Tibial artery (tissue), 4 donors: Measurements from ENCODE around the gene AMPD3.

Experiments
- DNase-seq, 2 donors: peaks; one replicate each; pipeline ENCODE4 v3.0.0-alpha.2; 2019
- H3K27ac ChIP-seq, 2 donors: fragments of 200-600 bp; sonication (generic) in 1 of 2; 1 replicate in 1 of 2; 2 replicates in 1 of 2; pipeline ENCODE4 v1.5.1; 2018 to 2019; ENCODE audit warnings: mild to moderate bottlenecking in 1 of 2
- H3K27me3 ChIP-seq, 2 donors: fragments of 200-600 bp; sonication (generic) in 1 of 2; one replicate each; pipeline versions ENCODE4 v1.5.1 to v1.6.0; 2016 to 2019
- H3K36me3 ChIP-seq, 3 donors: fragments of 200-600 bp; sonication (generic) in 2 of 3; one replicate each; pipeline ENCODE4 v1.5.1; 2016 to 2019; ENCODE audit warnings: mild to moderate bottlenecking in 2 of 3
- H3K4me1 ChIP-seq, 4 donors: fragments of 200-600 bp; sonication (generic) in 2 of 4; 1 replicate in 3 of 4; 2 replicates in 1 of 4; pipeline ENCODE4 v1.5.1; 2016 to 2019
- H3K4me3 ChIP-seq, 2 donors: fragments of 200-600 bp; sonication (generic) in 1 of 2; 1 replicate in 1 of 2; 2 replicates in 1 of 2; pipeline ENCODE4 v1.5.1; 2018 to 2019; ENCODE audit warnings: mild to moderate bottlenecking in 2 of 2
- H3K9me3 ChIP-seq, 3 donors: fragments of 200-600 bp; sonication (generic) in 1 of 3; one replicate each; pipeline ENCODE4 v1.5.1; 2016 to 2019
- intact Hi-C: fragments of 100-400 bp; cut with DNase I; formaldehyde crosslinking; loops from one replicate; pipeline ENCODE4 v1.15.0; 2023; ENCODE audit warnings: low total_unique reads
- TF ChIP-seq, protein P1 (sequence below), 2 experiments: fragments of 200-600 bp in 1 of 2; fragments of 450-650 bp in 1 of 2; IDR thresholded peaks; one replicate each; pipeline ENCODE4 v1.5.1; 2017 to 2019; ENCODE audit warnings: antibody characterized with exemption in 2 of 2, mild to moderate bottlenecking in 1 of 2, moderate library complexity in 1 of 2

Gene AMPD3

DNA sequence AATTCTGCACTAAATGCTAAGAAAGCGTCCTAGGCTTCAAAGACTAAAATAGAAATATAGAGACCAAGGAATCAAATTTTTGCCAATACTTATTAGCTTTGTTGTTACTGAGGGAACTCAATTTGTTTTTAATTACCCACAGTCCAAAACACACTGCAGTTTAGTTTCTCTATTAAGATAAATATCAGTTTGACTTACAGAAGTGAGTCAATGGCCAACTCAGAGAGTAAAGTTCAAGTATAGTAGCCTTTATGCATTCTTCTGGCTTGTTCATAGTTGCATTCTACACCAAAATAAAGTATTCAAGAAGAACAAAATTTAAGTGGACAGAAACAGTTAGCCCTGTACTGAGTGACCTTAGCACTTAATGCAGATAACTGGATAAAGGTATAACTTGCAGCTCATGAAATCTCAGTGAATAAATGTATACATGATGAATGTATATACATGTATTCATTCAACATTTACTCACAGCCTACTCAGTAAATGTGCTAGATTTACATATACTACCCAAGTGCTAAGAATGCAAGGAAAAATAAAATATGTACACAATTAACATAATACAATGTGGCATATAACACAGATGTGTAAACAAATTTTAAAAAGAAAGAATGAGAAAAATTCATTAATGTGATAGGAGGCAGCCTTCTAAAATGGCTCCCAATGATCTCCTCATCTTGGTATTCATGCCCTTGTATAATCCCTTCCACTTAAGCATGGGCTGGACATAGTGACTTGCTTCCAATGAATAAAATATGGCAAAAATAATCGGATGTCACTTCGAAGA lies 95.6 kb downstream of the AMPD3 start:
- H3K4me3 ChIP-seq = no peak overlapping the region
- H3K9me3 ChIP-seq = peaks cover 0 to 6% (median 5%) of the 10 kb centered on the region in 3 donors
- H3K27me3 ChIP-seq = no peaks in the 10 kb centered on the region
- H3K27ac ChIP-seq = no peak overlapping the region
- no peaks in the 10 kb centered on the region for H3K36me3 ChIP-seq
- no peaks in the 10 kb centered on the region for H3K4me1 ChIP-seq
- intact Hi-C loops = no loop called here
- no peak for DNase-seq
- TF ChIP-seq, protein P1, sequence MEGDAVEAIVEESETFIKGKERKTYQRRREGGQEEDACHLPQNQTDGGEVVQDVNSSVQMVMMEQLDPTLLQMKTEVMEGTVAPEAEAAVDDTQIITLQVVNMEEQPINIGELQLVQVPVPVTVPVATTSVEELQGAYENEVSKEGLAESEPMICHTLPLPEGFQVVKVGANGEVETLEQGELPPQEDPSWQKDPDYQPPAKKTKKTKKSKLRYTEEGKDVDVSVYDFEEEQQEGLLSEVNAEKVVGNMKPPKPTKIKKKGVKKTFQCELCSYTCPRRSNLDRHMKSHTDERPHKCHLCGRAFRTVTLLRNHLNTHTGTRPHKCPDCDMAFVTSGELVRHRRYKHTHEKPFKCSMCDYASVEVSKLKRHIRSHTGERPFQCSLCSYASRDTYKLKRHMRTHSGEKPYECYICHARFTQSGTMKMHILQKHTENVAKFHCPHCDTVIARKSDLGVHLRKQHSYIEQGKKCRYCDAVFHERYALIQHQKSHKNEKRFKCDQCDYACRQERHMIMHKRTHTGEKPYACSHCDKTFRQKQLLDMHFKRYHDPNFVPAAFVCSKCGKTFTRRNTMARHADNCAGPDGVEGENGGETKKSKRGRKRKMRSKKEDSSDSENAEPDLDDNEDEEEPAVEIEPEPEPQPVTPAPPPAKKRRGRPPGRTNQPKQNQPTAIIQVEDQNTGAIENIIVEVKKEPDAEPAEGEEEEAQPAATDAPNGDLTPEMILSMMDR (IDR thresholded peaks at IDR 0.05) = no peak

DNA sequence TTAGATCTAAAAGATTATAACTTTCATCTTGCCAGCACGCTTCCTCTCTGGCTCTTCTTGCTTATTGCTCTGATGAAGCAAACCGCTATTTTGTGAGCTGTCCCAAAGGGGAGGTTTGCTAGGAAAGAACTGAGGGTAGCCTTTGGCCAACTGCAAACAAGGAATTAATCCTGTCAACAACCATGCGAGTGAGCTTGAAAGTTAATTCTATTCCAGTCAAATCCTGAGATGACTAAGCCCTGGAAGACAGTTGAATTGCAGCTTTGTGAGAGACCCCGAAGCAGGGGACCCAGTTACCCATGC lies 96.2 kb downstream of the AMPD3 start:
- intact Hi-C loops = no loop called here
- no peak for DNase-seq
- Histone ChIP-seq H3K27ac (no peak overlapping the region), H3K4me3 (no peak overlapping the region), H3K36me3 (no peaks in the 10 kb centered on the region), H3K4me1 (no peaks in the 10 kb centered on the region), H3K27me3 (no peaks in the 10 kb centered on the region), H3K9me3 (peaks cover 0 to 6% (median 5%) of the 10 kb centered on the region in 3 donors)
- TF ChIP-seq, protein P1 (IDR thresholded peaks at IDR 0.05) = no peak

DNA sequence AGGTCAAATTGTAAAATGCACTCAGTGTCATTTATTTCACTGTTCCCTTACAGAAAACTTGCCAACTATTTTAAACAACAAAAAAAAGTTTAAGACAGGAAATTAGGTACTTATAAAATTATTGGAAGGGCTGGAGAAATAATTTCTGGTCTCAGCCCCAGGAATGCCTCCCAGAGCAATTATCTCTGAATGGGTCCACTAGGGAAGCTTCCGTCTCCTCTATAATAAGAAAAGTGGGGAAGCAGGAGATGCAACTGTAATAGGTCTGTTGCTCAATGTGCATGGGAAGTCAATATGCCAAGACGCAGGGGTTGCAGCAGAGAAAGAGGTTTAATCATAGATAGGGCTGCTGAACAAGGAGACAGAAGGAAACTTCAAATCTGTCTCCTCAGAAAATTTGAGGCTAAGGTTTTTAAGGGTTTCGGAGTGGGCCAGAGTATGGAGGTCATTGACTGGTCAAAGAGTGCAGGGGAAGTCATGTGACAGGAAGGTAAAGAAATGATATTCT lies 96.8 kb downstream of the AMPD3 start:
- Histone ChIP-seq H3K9me3 (peaks cover 0 to 6% (median 5%) of the 10 kb centered on the region in 3 donors), H3K4me3 (no peak overlapping the region), H3K4me1 (no peaks in the 10 kb centered on the region), H3K27ac (no peak overlapping the region), H3K27me3 (no peaks in the 10 kb centered on the region), H3K36me3 (no peaks in the 10 kb centered on the region)
- no peak for DNase-seq
- intact Hi-C loops = no loop called here
- TF ChIP-seq, protein P1 (IDR thresholded peaks at IDR 0.05) = no peak

DNA sequence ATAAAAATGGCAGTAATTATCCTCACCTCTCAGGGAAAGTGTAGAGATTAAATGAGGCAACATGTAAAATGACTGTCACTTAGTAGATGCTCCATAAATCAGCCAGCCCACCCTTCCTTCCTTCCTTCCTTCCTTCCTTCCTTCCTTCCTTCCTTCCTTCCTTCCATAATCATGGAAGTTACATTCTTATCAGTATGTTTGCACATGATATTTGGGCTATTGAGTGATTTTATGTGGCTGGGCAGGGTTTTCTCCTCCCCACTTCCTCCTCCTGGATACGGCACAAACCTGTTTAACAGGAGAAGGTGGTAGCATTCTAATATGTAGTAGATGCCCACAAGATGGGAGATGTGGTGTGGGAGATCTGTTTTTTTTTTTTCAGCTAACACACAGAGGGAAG lies 101.5 kb downstream of the AMPD3 start:
- Histone ChIP-seq H3K9me3 (peaks cover 0 to 6% (median 5%) of the 10 kb centered on the region in 3 donors), H3K4me3 (no peak overlapping the region), H3K4me1 (no peaks in the 10 kb centered on the region), H3K27ac (no peak overlapping the region), H3K27me3 (no peaks in the 10 kb centered on the region), H3K36me3 (peaks cover 0 to 16% (median 12%) of the 10 kb centered on the region in 3 donors)
- intact Hi-C loops = no loop called here
- DNase-seq = no peak
- TF ChIP-seq, protein P1 (IDR thresholded peaks at IDR 0.05) = no peak
